ENCODE measurements around the gene MAP3K12.
A peak's percentile ranks its signal among the peaks of the same experiment; 100 is the strongest.
"Not testable (repeated sequence)": the region's sequence is repeated elsewhere in the genome, so short reads cannot be mapped to it uniquely, and the experiment has no call there.

MAP3K12 gene

DNA sequence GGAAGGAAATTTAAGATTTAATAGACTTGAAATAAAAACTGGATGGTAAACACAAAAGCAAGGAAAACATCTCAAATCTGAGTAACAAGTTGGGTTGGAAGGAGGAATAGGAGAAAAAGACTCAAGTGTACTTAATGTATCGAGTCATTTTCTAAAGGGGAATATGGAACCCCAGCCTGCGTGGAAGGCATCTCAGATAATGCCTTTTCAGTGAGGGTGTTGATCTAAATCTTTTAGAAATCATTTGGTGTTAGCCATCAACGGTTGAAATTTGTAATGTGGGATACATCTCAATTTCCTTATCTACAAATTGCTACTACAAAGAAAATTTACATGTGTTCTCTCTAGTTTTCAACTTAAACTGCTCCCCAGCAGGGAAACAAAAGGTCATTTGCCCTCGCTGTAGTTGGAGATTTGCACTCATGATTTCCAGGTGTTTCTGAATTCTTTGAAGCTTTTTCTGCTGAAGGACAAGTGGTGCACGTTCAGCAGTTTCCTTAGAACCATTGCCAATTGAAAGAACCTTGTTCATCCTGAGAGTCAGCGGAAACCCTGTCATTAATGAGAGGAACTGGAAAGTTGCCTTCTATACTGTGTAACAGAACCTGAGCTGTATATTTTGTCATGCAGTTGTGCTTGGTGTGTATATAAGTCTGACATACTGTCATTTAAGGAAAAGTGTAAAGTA, 45.2 kb downstream of the MAP3K12 start:
- H3K27ac ChIP-seq: peak overlapping the region in 1 of 2 donors; percentile 90
- peak overlapping the region in 1 of 2 donors; percentile 87 for H3K4me3 ChIP-seq
- intact Hi-C loops (cut with DNase I; ENCODE audit: low total_unique reads): loop anchor here (2.0 kb wide), 1 partner anchor 47 kb away; the partner anchor contains the start of gene TARBP2
- peaks cover 50% of the 10 kb centered on the region in 3 donors for H3K36me3 ChIP-seq
- TF ChIP-seq, protein P1, sequence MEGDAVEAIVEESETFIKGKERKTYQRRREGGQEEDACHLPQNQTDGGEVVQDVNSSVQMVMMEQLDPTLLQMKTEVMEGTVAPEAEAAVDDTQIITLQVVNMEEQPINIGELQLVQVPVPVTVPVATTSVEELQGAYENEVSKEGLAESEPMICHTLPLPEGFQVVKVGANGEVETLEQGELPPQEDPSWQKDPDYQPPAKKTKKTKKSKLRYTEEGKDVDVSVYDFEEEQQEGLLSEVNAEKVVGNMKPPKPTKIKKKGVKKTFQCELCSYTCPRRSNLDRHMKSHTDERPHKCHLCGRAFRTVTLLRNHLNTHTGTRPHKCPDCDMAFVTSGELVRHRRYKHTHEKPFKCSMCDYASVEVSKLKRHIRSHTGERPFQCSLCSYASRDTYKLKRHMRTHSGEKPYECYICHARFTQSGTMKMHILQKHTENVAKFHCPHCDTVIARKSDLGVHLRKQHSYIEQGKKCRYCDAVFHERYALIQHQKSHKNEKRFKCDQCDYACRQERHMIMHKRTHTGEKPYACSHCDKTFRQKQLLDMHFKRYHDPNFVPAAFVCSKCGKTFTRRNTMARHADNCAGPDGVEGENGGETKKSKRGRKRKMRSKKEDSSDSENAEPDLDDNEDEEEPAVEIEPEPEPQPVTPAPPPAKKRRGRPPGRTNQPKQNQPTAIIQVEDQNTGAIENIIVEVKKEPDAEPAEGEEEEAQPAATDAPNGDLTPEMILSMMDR (IDR thresholded peaks at IDR 0.05): no peak
- DNase-seq: no peak
- H3K4me1 ChIP-seq: peaks cover 0 to 31% (median 18%) of the 10 kb centered on the region in 4 donors
- H3K27me3 ChIP-seq: no peaks in the 10 kb centered on the region
- no peaks in the 10 kb centered on the region for H3K9me3 ChIP-seq

DNA sequence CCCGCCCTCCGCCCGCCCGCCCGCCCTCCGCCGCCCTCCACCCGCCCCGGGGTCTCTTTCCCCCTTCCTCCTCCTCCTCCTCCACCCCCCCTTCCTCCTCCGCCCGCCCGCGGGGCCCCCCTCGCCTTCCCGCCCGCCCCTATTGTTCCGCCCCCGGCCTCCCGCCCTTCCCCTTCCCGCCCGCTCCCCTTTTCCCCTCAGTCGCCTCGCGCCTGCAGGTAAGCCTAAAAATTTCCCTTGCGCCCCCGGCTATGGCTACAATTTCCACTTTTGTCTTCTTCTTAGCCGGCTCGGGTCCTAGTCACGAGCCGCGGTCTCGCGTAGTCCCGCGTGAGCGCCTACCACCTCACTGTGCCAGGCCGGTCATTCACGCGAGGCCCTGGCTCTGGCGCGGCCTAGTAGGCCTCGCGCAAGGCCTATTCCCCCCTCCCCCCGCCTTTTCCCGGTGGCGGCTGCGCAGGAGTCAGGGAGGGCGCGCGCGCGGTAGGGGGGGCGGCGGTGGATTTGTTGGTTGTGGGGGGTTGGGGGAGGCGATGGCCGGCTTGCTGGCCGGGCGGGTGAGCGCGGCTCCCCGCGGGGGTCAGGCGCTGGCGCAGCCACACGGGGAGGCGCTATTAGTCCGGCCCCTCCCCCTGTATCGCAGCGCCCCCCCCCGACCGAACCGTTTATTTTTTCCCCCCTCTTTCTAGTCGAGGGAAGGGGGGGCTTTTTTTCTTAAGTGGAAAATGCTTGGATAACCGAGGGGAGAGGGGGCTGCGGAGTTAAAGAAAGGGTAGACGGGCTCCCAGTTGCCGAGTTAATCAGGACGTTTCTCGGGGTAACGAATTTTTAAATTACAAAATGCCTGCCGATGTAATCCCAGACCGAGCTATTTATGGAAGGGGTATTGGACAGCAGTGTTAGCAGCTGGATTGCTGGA, 46.8 kb downstream of the MAP3K12 start:
- H3K36me3 ChIP-seq: peaks cover 34 to 50% (median 45%) of the 10 kb centered on the region in 3 donors
- peaks cover 0 to 28% (median 18%) of the 10 kb centered on the region in 4 donors for H3K4me1 ChIP-seq
- H3K9me3 ChIP-seq: no peaks in the 10 kb centered on the region
- H3K4me3 ChIP-seq: peak overlapping the region; percentile 70 to 87
- peak overlapping the region; percentile 89 to 90 for H3K27ac ChIP-seq
- intact Hi-C loops (cut with DNase I; ENCODE audit: low total_unique reads): loop anchor here (2.0 kb wide), 1 partner anchor 48 kb away; the partner anchor contains the start of gene TARBP2
- TF ChIP-seq, protein P1 (IDR thresholded peaks at IDR 0.05): peak; percentile 11 to 33
- peak; percentile 90 to 95 for DNase-seq
- H3K27me3 ChIP-seq: no peaks in the 10 kb centered on the region

DNA sequence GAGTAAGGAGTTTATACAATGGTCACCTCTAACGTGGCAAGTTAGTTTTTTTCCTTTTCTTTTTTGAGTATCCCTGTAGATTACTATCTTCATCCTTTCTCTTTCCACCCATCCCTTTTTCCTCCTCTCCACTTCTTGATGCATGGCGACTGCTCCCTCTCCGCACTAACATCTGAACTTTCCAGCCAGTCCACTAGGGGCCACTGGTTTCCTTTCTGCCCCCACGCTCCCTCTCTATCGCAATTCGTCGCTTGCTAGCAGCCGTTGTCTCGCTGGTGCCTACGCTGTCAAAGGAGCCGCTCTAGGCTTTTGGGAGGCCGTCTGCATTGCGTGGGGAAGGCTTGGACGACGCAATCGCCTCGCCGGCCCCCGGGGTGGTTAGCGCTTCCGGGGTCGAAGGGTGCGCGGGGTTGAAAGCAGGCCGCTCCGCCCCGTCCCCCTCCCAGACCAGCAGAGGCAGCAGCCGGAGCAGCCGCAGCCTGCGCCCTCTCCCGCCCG, 47.5 kb downstream of the MAP3K12 start, which contains the start of gene PCBP2:
Gene PCBP2 (plus strand): TSS at position 442 of the 498 bp plus-strand sequence. CDS start 2,699 bp downstream, outside the sequence.
- TF ChIP-seq, protein P1 (IDR thresholded peaks at IDR 0.05): peak; percentile 87 to 93
- Histone ChIP-seq H3K4me3 (peak within 1 kb of the TSS; percentile 70 to 87), H3K36me3 (peaks cover 27 to 50% (median 43%) of the 10 kb centered on the region in 3 donors), H3K27me3 (no peaks in the 10 kb centered on the region), H3K4me1 (peaks cover 0 to 23% (median 18%) of the 10 kb centered on the region in 4 donors), H3K27ac (peak within 1 kb of the TSS; percentile 89 to 90), H3K9me3 (no peaks in the 10 kb centered on the region)
- peak; percentile 97 to 99 for DNase-seq
- intact Hi-C loops (cut with DNase I; ENCODE audit: low total_unique reads): loop anchor here (2.0 kb wide), 1 partner anchor 49 kb away; the partner anchor contains the start of gene TARBP2

DNA sequence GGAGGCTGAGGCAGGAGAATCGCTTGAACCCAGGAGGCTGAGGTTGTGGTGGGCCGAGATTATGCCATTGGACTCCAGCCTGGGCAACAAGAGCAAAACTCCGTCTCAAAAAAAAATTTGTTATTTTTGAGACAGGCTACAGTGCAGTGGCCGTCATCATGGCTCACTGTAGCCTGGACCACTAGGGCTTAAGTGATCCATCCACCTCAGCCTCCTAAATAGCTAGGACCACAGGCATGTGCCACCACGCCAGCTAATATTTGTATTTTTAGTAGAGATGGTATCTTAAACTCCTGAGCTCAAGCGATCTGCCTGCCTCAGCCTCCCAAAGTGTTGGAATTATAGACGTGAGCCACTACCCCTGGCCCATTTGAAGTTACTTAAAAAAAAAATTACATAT, 48.3 kb downstream of the MAP3K12 start:
- Histone ChIP-seq H3K4me1 (peaks cover 0 to 23% (median 18%) of the 10 kb centered on the region in 4 donors), H3K9me3 (no peaks in the 10 kb centered on the region), H3K4me3 (no peak overlapping the region), H3K36me3 (peaks cover 19 to 50% (median 42%) of the 10 kb centered on the region in 3 donors), H3K27ac (peak overlapping the region in 1 of 2 donors; percentile 64), H3K27me3 (no peaks in the 10 kb centered on the region)
- DNase-seq: no peak
- intact Hi-C loops (cut with DNase I; ENCODE audit: low total_unique reads): no loop called here
- TF ChIP-seq, protein P1 (IDR thresholded peaks at IDR 0.05): no peak

DNA sequence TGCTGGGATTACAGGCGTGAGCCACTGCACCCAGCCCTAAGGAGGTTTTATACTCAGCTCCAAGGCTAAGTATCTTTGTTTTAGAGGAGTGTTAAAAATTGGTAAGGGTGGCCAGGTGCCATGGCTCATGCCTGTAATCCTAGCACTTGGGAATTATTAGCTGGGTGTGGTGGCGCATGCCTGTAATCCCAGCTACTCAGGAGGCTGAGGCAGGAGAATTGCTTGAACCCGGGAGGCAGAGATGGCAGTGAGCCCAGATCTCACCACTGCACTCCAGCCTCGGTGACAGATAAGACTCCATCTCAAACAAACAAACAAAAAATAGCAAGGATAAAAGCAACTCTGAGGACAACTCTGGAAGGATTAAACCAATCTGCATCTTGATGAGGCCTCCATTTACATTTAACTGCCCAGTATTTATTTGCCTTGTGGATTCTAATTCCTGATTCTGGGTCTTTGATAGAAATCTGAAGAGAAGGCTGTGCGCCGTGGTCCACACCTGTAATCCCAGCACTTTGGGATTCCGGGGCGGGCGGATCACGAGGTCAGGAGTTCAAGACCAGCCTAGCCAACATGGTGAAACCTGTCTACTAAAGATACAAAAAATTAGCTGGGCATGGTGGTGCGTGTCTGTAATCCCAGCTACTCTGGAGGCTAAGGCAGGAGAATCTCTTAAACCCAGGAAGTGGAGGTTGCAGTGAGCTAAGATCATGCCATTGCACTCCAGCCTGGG, 54.5 kb downstream of the MAP3K12 start:
- H3K36me3 ChIP-seq: peaks cover 12 to 58% (median 44%) of the 10 kb centered on the region in 3 donors
- H3K27ac ChIP-seq; H3K4me3 ChIP-seq; H3K9me3 ChIP-seq; H3K27me3 ChIP-seq; intact Hi-C loops (cut with DNase I; ENCODE audit: low total_unique reads): not testable (repeated sequence)
- H3K4me1 ChIP-seq: peaks cover 0 to 39% (median 19%) of the 10 kb centered on the region in 4 donors
- DNase-seq: peak in 1 of 2 donors; percentile 37

Measured in tibial artery (tissue), 4 donors.